ENCODE results near the gene AXIN1. TPM values are rescaled to one million over a fixed set of nuclear protein-coding genes. Genes with fewer than 3 reads are reported as not detected.
"Not testable (repeated sequence)": the region's sequence is repeated elsewhere in the genome, so short reads cannot be mapped to it uniquely, and the experiment has no call there.

The AXIN1 gene
- polyA plus RNA-seq, 10 donors = 8.6 to 15.7 (median 11.5) TPM

DNA sequence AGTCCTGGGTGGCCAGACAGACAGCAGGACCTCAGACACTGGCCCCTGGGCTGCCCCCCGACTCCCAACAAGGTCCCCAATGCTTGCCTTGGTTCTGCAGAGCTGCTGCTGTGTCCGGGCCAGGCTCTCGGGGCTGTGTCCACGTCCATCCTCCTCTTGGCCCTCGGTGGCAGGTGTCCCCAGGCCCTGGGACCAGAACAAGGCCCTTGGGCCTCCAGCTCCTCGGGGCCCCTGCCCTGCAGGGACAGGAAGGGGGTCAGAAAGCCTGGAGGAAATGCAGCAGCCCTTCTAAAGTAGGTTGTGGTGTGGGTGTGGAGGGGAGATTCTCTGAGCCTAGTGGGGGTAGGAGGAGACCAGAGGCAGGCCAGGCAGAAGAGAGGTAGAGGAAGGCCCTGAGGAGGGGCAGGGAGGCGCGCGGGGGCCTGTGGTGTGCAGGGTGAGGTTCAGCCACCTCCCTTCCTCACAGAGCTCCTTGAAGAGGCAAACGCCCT is 2.5 kb upstream of the AXIN1 start:
- no peak for DNase-seq

DNA sequence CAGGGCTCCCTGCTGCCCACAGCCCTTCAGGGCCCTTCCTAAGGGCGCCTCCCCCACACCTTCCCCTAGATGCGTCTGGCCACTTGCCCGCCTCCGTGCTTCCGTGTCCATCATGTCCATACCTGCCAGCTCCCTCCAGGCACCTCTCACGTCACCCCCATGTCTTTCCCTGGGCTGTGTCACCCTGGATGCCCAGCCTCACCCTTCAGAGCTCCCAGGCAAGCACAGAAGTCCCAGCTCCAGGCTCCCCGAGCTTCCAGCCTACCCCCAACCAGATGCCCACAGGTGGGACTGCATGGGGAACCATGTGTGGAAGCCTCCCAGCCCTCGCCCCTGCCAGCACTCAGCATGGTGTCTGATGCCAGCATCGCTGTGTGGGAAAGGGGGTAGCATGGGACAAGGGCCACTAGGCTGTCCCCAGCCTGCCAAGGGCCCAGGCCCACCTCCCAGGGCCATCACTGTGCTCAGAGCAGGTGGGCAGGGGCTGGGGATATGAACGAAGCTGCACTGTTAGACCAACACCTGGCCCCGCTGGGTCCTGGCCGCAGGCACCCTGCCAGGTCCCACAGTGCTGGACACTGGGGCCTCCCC is 1.9 kb upstream of the AXIN1 start:
- no peak for DNase-seq

DNA sequence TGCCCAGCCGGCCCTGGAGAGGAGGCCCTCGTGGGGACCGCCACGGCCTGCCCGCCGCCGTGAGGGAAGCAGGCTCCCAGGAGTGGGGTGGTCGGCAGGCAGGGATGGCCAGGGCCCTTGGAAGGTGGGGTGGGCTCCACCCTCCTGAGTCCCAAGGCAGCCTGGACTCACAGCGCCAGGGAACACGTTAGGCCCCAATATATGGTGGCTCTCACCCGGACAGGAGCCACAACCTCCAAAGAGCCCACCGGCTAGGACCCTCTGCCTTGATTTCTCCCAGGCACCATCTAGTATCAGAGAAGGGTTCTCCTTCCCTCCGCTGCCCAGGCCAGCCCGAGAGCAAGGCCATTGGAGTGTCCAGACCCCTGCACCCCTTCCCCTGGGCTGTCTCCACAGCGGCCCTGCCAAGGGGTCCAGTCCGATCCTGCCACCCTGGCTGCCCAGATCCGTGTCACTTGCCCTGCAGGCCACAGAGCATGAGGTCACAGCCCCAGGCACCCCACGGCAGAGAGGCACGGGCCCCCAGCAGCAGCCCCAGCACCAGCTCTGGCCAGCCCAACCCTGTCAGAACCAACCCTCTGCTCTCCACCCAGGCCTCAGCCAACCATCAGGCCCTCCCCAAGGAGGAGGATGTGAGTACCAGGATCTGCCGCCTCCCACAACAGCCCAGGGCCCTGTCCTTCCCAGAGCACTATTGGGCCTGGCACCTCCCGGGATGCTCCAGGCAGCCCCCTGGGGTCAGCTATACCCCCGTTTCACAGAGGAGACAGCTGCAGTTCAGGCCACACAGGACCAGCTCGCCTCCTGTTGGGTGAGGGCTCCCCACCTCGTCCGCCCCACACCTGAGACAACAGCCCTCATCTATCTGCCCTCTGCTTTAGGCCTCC is 1.1 kb upstream of the AXIN1 start:
- DNase-seq = no peak

DNA sequence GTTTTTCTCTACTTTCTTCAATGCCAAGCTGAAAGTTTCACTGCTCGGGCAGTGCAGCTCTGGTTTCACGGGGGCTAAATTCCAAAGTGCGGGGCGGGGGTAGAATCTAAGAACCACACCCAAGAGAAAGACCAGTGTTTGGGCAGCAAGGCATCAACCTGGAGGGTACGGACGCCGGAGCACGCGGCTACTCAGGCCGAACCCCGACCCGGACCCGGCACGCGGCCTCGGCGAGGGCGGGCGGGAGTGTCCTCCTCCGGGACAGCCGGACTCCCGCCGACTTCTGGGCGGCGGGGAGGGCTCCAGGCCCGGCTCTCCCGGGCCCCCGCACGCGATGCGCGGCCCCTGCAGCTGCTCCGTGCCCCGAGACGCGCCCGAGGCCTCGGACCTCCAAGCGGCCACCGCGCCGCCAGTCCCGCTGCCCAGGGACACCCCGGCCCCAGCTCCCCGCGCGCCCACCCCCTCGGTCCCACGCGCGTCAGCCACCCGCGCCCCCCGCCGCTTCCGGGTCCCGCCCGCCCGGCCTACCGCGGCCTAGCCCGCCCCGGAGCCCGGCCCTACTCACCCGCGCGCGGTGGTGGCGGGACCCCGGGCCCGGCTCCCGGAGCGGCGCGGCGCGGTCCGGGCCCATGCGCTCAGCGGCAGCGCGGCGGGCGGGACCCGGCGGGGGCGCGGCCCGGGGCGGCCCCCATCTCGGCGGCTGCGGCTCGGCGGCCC is 561 bp downstream of the AXIN1 start:
- peak in 1 of 3 donors; percentile 48 for DNase-seq

DNA sequence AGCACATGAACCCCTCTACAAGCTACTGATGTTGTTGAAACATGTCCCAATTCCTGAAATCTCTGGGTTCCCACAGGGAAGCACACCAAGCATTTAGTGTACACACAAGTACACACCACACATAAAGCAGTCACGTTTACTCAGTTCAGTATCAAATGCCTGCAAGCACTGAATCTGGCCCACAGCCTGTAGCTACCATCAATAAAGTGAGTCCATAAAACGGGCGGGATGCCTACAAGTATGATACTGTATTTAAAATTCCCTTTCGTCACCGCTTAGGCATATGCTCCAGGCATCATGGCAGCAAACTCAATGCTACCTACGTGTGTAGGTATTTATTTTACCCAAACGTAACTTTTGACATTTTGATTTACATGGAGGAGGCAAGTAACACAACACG is 2.3 kb downstream of the AXIN1 start:
- no peak for DNase-seq

DNA sequence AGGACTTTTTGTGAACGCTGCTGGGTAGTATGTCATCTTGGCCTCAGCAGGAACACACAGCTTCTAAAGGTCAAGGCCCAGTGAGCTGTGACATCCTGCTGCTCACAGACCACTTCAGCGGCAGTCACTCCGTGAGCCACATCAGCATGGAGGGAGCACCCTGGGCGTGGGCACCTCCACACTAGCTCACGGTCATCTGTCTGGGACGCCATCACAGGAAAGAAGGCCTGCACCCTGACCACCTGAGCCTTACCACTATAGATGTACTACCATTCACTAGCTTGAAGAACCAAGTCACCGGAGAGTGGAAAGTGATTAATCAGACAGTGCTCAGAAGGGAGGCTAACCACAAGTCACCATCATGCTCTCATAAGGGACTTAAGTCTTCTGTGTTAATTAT is 3.3 kb downstream of the AXIN1 start:
- DNase-seq = no peak

DNA sequence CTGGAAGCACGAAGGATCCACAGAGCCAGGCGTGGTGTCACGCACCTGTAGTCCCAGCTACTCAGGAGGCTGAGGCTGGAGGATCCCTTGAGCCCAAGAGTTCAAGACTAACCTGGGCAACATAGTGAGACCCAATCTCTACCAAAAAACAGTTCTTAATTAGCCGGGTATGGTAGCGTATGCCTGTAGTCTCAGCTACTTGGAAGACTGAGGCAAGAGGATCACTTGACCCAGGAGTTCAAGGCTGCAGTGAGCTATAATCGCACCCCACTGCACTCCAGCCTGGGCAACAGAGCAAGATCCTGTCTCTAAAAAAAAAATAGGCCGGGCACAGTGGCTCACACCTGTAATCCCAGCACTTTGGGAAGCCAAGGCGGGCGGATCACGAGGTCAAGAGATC is 4.0 kb downstream of the AXIN1 start:
- not testable (repeated sequence) for DNase-seq

DNA sequence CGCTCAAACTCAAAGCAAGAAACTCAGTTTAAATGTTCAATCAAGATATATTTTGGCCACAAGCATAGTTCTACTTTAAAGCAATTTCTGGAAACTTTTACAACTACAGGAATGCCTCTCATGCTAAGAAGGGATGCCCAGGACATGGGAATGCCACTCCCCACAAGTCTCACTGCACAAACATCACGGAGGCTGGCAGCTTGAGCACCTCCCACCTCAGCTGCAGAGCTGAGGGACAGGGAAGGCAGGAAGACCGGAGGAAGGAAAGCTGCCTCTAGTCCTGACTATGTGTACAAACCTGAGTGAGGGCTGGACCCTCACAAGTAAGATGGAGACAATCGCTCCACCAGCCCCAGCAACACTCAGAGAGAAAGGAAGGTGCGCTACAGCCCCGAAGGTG is 5.3 kb downstream of the AXIN1 start:
- DNase-seq = no peak

DNA sequence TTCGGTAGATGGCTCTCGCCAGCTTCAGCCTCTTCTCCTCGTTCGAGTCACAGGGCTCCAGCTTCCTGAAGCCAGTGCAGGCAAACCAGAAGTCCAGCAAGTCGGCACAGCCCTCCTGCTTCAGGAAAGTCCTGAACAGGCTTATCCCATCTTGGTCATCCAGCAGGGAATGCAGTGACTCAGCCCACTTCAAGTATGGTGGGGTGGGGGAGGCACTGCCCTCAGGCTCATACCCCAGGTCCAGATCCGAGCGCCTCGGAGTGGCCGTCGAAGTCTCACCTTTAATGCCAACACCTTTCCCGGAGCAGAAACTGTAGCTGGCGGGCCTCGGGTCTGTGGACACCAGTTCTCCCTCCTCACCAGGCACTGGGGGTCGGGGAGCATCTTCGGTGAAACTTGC is 5.9 kb downstream of the AXIN1 start:
- DNase-seq = no peak

DNA sequence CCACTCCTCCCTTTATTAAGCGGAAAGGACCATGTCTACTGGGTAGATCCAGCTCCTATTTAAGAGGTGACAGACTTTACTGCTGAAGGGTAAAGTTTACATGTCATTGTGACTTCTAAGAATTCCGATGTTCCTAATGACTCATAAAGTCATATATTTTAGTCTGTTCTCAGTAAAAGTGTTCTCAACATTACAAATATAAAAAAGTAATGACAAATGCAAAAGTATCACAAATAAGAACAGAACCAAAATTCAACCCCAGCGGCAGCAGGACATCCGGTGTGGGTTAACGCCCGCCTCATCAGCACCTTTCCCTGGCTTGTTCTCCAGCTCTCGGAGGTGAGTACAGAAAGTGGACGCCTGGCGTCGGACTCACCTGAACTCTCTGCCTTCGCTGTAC is 6.8 kb downstream of the AXIN1 start:
- no peak for DNase-seq

DNA sequence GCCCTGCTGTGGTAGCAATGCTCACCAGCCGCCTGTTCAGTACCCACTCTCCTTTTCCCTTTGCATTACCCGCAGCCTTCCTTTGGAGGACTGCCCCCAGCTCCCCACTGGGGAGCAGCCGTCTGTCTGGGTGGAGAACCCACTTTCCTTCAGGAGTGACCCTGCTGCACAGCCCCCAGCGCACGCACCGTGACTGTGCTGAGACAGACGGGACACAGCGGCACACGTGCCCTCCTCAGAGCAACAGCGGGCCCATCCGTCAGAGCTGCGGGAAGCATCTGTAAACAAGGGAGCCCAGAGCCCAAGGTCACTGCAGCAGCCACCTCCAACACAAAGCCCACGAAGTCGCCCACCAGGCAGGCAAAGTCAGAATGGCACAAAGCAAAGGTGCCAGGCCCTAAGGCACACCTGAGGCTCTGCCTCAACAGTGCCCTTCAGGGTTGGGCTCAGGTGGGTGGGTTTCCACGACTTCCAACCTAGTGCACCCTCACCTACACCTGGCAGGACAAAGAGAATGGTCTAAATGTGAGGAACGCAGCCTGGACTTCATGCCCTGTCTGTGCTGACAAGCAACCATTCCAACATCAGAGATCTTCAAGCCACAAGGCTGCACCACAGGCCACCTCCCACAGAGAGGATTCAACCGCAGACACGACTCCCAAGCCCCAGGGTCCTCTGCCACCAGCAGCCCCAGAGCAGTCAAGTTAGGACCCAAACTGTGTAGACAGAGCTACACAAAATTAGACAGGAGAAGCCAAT is 9.9 kb downstream of the AXIN1 start:
- no peak for DNase-seq

DNA sequence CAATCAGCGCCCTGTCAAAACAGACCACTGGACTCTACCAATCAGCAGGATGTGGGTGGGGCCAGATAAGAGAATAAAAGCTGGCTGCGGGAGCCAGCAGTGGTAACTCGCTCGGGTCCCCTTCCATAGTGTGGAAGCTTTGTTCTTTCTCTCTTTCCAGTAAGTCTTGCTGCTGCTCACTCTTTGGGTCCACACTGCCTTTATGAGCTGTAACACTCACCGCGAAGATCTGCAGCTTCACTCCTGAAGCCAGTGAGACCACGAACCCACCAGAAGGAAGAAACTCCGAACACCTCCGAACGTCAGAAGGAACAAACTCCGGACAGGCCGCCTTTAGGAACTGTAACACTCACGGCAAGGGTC is 10.6 kb downstream of the AXIN1 start:
- not testable (repeated sequence) for DNase-seq

DNA sequence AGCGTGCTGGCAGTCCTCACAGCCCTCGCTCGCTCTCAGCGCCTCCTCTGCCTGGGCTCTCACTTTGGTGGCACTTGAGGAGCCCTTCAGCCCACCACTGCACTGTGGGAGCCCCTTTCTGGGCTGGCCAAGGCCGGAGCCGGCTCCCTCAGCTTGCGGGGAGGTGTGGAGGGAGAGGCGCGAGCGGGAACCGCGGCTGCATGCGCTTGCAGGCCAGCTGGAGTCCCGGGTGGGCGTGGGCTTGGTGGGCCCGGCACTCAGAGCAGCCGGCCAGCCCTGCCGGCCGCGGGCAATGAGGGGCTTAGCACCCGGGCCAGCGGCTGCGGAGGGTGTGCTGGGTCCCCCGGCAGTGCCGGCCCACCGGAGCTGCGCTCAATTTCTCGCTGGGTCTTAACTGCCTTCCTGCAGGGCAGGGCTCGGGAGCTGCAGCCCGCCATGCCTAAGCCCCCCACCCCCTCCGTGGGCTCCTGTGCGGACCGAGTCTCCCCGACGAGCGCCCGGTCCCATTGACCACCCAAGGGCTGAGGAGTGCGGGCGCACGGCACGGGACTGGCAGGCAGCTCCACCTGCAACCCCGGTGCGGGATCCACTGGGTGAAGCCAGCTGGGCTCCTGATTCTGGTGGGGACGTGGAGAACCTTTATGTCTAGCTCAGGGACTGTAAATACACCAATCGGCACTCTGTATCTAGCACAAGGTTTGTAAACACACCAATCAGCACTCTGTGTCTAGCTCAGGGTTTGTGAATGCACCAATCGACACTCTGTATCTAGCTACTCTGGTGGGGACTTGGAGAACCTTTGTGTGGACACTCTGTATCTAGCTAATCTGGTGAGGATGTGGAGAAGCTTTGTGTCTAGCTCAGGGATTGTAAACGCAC is 11.2 kb downstream of the AXIN1 start:
- not testable (repeated sequence) for DNase-seq

DNA sequence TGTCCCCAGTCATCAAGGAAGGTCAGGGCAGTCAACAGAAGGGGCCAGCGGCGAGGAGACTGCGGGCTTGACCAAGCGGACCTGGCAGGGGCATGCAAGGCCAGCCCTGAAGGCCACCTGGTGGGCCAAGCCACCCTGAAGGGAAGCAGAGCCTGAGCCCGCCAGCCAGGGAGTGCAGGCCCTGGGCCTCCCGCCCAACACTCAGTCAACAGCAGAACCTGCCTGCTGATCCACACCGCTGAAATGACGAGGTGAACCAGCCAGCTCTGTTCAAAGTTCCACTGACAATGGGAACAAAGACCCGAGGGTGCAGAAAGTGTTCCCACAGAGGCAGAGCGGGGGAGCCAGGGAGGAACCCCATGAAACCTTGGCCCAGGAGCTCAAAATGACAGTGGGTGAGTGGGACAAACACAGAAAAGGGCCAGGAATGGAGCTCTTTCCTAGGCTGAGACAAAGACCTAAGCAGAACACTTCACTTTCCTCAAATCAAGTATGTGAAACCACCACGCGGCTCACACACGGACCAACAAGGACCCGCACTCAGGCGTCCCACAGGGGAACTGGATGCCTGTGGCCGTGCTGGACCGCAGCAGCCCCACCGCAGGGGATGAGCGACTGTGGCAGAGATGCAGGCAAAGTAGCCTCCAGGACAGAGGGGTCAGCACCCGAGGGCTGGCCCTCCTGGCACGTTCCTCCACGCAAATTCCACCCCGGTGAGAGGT is 12.0 kb downstream of the AXIN1 start:
- DNase-seq = no peak

DNA sequence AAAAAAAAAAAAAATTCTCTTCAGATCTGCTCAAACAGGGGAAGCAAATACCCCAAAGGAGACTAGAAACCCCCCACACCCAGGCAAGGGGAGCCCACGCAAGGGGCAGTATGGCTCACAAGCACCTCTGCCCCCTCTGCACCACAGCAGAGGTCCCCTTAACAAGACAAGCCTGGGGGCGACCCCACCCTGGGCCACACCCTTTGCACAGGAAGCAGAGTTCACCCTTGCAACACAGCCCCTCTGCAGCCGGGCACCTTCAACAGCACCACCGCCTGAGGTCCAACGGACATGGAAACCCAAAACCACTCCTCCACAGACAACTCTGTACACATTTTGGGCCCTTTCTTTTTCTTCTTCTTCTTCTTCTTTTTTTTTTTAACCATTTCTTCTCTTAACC is 12.8 kb downstream of the AXIN1 start:
- no peak for DNase-seq

DNA sequence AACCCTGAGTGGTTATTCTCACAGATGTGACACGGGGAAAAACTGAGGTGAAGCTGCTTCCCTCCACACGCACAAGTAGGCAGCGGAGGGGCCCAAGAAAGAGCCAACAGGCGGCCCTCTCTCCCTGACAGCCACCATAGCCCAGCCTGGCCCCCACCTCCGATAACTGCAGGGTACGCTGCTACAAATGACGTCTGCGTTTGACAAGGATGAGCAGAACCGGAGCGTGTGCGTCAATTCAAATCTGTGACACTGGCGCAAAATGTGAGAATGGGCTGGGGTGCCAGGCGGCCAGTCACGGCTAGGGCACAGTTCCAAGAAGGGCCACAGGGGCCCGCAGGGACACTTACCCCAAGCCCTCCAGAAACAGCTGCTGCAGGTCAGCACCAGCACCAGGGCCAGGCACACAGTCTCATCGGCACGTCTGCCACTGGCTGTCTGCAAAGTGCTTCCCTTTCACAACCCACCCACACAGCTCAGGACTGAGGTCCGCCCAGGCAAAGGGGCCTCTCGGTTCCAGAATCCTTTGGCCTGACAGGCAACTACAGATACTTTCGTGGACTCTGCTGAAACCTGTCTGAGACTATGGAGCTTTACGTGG is 14.4 kb downstream of the AXIN1 start:
- no peak for DNase-seq

DNA sequence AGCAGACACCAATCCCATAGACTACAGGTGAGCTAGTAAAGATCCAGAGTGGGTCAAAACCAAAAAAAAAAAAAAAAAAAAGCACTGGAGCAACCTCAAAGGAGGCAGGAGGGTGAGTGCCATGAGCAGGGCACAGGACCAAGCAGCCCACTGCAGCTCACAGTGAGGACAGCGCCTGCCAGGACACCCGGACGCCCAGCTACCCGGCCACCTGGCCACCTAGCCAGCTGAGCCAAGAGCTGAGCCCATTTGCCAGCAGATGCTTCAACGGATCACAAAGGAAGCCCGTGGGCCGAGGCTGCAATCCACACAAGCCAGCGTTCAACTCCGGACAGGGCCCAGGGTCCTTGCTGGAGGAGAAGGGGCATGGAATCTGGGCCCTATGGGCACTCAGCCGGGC is 15.1 kb downstream of the AXIN1 start:
- DNase-seq = no peak

DNA sequence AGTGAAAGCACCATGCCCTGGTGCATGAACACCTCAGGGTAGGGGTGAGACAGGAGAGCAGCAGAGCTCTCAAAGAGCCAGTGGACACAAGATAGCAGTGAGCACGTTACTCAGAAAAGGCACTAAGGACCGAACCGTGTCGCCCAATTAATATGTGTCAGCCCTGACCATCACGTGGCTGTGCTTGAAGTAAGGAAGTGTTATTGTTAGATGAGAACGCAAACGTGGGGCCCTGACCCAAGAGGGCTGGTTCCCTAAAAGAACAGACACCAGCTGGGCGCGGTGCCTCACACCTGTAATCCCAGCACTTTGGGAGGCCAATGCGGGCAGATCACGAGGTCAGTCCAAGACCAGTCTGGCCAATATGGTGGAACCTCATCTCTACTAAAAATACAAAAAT is 16.3 kb downstream of the AXIN1 start:
- no peak for DNase-seq

DNA sequence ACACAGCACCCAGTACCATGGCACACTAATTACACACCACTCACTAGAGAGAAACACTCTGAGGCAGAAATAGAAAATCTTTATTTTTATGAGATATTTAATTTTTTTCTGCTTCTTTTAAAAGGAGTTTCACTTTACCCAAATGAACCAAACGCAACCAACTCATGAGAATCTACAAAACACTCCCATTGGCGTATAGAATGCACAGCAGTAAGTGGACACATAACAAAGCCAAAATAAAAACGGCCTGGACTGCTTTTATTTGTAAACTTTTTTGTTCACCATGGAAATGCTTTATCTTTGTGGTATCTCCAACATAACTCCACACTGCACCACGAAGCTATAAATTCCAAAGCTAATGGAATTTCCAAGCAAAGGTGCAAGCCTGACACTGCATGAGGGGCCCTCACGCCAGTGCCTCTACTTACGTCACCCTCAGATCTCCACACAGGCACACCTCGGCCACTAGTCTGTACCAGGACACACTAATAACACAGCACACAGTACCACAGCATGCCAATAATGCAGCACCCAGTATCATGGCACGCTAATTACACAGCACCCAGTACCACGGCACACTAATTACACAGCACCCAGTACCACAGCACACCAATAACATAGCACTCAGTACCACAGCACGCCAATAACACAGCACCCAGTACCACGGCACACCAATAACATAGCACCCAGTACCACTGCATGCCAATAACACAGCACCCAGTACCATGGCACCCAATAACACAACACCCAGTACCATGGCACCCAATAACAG is 17.5 kb downstream of the AXIN1 start:
- not testable (repeated sequence) for DNase-seq
